SK-N-MC (cell line): ENCODE measurements around the gene CD38.

Source experiments
- EZH2 ChIP-seq: fragments of 200-600 bp; sonication (generic); IDR thresholded peaks from one replicate; pipeline ENCODE4 v1.6.1; 2017; ENCODE audit warnings: antibody characterized with exemption
- POLR2AphosphoS5 ChIP-seq: IDR thresholded peaks from 2 replicates; pipeline ENCODE4 v1.6.1; 2012; ENCODE audit warnings: mild to moderate bottlenecking, low read depth, low read length, borderline replicate concordance

- TF ChIP-seq POLR2AphosphoS5 (no peak), EZH2 (no peak)
Measured at GRCh38 chr4:15873117-15873516, 95.0 kb downstream of the CD38 start.
